H1 (cell line): ENCODE data around the gene SLC2A4.

Source experiments
- CTCF ChIP-seq, 3 experiments: IDR thresholded peaks; 1 replicate in 2 of 3; 2 replicates in 1 of 3; pipeline versions ENCODE4 v1.5.1 to v1.6.1; 2011; ENCODE audit warnings: low read length in 3 of 3, mild to moderate bottlenecking in 3 of 3, inconsistent platforms in 2 of 3, low read depth in 1 of 3, moderate library complexity in 1 of 3; ENCODE audit not compliant: insufficient read depth in 1 of 3; ENCODE audit errors: control extremely low read depth in 1 of 3
- E2F6 ChIP-seq: IDR thresholded peaks from 2 replicates; pipeline ENCODE4 v1.6.1; 2012; ENCODE audit warnings: inconsistent platforms
- EZH2 ChIP-seq: fragments of 200-600 bp; sonication (generic); IDR thresholded peaks from 2 replicates; pipeline ENCODE4 v1.7.1; 2012; ENCODE audit warnings: low read depth, mild to moderate bottlenecking, moderate library complexity, low read length, inconsistent platforms; ENCODE audit not compliant: severe bottlenecking
- SP1 ChIP-seq: IDR thresholded peaks from 2 replicates; pipeline ENCODE4 v1.6.1; 2011; ENCODE audit warnings: low read depth, low read length

GRCh38 chr17:7263801-7264078 lies 17.8 kb upstream of the SLC2A4 start:
- no peak for TF ChIP-seq CTCF (IDR thresholded peaks at IDR 0.05; ENCODE audit: control extremely low read depth in 1 of 3, insufficient read depth in 1 of 3, low read depth in 1 of 3, low read length in 3 of 3)
- no peak for TF ChIP-seq E2F6
- TF ChIP-seq SP1 = no peak
- TF ChIP-seq EZH2 = no peak
